HG03135 (cell line): ENCODE measurements around the gene PACSIN1.

ENCODE experiments used
- ATAC-seq: cut with Tn5 transposase; IDR thresholded peaks from one replicate; pipeline ENCODE4 v1.9.1; 2021; ENCODE audit warnings: mild to moderate bottlenecking, moderate library complexity; ENCODE audit not compliant: unreplicated experiment

PACSIN1 gene

GRCh38 chr6:34543421-34543820 lies 77.5 kb downstream of the PACSIN1 start:
- ATAC-seq, result no peak

- no peak for ATAC-seq
Observed at GRCh38 chr6:34544052-34544604, 78.3 kb downstream of the PACSIN1 start.

GRCh38 chr6:34544776-34545471 lies 79.0 kb downstream of the PACSIN1 start:
- ATAC-seq, result no peak

DNA sequence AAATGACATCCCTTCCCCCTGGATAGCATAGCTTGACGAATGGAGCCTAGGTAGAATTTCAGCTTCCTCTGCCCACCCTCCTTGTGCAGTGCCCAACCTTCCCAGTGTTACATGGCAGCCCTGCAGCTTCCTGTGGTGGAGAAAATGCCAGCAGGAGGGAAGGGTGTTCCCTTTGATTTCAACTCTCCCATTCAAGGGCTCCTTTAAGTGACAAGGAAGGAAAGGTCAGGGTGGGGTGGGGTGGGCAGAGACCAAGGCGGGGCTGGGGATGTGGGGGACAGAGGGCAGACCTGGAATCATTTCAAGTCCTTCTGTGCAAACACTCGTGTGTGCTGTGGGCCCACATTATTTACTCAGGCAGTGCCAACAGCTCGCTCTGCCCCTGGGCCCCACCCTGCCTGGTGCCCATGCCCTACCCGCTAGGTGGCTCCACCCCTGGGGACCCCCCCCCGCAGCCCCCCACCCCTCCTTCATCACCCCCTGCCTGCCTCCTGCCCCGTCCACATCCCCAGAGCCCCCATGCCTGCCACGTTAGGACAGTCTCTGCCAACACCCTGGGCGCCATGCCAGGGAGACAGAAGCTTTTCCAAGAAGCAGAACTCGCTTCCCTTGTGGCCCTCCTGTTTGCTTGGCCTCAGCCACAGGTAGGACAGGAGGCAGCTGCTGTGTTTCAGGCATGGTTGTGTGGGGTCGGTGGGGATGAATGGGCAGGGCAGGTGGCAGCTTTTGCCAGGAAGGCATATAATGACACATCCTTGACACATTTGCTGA lies 80.9 kb downstream of the PACSIN1 start:
- no peak for ATAC-seq

- no peak for ATAC-seq
Observed at GRCh38 chr6:34547701-34548644, 82.1 kb downstream of the PACSIN1 start.

- no peak for ATAC-seq
Observed at GRCh38 chr6:34549026-34549803, 83.3 kb downstream of the PACSIN1 start.

DNA sequence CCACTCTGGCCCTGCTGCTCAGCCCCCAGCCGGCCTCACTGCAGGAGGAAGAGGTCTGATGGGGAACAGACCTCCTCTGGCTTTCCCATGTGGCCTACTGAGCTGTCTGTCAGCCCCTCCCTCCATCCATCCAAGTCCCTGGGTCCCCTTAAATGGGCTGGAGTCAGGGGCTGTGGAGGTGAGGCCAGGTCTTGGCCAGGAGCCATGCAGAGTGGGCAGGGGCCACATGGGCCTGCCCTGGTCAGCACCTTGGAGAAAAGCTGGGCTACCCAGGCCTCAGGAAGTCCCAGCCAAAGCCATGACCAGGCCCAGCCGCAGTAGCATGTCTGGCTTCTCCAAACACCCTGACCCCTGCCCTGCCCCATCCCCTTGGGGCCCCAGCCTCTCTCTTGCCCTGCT lies 83.9 kb downstream of the PACSIN1 start:
- ATAC-seq, result no peak

DNA sequence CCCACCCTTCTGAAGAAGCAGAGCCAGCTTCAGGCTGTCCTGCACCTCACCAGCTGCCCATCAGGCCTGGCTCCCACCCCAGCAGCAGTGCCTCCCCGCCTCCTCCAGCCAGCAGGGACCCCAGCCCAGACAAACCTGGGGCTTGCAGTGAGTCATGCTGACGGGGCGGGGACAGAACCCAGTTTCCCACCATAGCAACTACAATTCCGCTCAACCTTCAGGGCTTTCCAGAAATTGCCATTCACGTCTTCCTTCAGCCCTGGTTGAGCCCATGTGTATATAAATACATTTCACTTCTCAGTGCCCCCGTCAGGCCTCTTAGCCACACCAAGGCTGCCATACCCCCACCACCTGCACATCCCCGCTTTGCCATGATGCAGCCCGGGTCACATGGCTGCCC lies 85.8 kb downstream of the PACSIN1 start:
- ATAC-seq, result no peak

- no peak for ATAC-seq
Observed at GRCh38 chr6:34552620-34553019, 86.7 kb downstream of the PACSIN1 start.

DNA sequence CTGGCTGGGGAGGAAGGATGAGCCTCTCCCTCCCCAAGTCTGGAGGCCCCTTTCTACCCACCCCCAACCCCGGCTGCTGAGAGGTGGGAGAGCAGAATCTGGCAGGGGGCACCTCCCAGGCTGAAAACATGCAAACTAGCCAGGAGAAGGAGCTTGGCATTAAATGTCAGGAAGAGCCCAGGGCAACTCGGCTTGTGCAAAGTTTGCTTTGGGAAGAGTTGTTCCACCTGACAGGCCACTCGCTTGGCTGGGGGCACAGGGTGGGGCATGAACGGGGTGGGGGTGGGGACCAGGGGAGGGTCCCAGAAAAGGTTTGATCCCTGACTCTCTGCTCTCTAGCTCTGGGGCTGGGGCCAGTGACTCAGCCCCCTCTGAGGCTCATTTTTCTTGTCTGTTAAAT lies 87.3 kb downstream of the PACSIN1 start:
- ATAC-seq, result no peak

DNA sequence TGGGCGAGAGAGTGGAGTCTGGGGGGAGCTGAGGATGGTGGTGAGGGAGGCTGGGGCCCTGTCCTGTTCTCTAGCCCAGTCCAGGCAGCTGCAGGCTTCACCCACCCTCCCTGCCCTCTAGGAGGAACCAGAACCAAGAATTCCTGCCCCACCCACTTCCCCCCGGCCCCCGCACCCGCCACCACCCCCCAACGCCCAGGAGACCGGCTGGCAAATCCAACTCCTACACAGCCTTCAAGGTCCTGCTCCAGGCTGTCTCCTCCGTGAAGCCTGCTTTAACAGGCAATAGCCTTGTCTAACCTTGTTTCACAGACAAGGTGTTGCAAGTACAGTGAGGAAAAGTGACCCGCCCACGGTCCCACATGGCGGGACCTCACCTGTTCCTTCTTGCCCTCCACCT lies 87.9 kb downstream of the PACSIN1 start:
- no peak for ATAC-seq

GRCh38 chr6:34554291-34555006 lies 88.6 kb downstream of the PACSIN1 start:
- ATAC-seq, result no peak

DNA sequence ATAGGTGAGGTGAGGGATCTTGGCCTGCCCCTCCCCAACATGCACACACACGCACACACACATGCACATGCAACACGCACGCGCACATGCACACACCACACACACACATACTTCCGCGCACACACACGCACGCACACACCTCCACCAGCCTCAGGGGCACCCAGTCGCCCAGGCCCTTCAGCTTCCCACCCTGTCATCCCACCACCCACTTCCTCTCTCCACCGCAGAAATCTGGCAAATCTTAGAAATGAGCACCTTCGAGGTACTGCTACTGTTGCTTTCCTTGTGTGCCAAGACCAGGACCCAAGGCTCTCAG lies 89.1 kb downstream of the PACSIN1 start:
- ATAC-seq, result no peak

DNA sequence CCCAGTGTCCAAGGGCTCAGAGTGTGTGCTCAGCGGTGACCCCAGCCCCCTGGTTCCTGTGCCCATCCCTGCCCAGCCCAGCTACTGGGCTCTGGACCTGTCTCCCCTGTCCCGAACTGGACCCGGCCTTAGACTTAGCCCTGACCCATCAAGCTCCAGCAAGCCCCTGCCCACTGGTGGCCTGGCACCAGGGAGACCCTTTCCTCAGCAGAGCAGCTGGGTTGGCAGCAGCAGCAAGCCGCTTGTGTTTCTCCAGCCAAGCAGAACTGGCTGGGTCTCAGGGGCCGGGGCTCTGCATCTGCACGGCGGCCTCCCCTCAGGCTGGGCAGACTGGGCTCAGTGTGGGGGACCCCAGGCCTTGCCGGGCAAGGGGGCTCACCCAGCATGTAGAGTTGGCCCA lies 89.5 kb downstream of the PACSIN1 start:
- no peak for ATAC-seq

DNA sequence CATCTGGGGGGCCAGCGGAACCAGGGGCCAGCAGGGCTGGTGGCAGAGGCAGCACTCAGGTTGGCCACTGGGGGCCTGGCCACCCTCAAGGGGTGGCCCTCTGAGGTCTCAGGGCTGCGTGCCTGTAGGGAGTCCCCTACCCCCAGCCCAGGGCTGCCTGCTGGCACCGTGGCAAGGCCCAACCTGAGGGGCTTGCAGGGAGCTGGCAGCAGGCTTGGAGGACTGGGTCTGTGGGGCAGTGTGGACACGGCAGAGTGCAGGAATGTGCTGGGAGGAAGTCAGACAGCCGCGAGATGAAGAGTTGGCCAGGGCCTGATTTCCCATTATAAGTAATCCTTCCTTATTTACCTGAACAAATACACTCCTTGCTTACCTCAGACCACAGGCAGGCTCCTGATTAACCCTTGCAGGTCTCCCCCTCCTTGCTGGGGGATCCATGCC lies 90.2 kb downstream of the PACSIN1 start, which contains the start of gene SPDEF:
Gene SPDEF, minus strand, starts transcription at position 299 of the 441 bp plus-strand sequence. CDS start 11,874 bp downstream, outside the sequence.
- ATAC-seq, result no peak

- no peak for ATAC-seq
Observed at GRCh38 chr6:34556493-34556892, 90.6 kb downstream of the PACSIN1 start.

GRCh38 chr6:34557228-34557627 lies 91.4 kb downstream of the PACSIN1 start:
- no peak for ATAC-seq

DNA sequence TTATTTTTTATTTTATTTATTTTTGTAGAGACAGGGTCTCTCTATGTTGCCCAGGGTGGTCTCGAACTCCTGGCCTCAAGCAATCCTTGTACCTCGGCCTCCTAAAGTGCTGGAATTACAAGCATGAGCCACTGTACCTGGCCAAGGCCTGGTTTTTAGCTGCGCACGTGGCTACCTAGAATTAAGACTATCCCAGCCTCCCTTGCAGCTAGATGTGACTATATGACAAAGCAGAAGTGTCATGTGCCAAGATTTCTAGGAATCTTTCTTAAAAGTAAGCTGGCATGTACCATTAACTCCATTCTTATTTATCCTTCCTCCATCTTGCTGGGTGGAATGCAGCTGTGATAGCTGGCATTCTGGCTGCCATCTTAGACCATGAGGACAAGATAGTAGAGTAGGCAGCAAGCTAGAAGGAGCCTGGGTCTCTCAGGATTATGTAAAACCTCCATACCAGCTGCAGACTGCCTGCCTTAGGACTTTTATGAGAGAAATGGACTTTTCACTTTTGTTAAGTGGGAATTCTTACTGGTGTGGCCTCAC lies 92.4 kb downstream of the PACSIN1 start:
- ATAC-seq, result no peak

DNA sequence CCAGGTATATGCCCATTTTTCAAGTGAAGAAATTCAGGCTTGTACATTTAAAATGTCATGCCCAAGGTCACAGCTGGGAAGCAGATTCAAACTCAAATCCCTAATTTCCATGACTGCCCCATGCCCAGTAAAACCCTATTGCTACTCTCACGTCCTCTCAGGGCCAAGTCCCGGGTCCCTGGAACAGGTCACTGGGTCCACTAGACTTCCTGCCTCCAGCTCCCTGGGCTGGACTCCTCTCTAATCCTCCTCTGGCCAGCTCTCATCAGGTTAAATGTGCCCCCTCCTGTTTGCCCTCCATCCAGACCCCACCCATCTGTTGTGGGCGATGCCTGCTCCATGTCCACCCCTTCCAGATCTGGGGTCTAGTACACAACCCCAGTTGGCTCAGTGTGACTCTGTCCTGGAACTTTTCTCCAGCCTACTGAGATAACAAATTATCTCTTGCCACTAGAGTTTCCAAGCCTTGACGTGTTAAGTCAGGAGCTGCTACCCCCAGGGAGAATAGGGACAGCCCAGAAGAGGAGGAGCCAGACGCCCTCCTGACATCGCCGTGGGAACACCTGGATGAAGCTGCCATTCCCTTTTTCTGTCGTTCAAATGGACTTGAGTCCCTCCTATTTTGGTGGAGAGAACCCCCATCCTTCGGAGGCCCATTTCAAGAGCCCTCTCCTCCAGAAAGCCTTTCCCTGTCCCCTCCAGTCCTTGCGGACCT lies 93.9 kb downstream of the PACSIN1 start:
- ATAC-seq, result no peak
